Stimulated activated CD8-positive, alpha-beta memory T cell treated with anti-CD3 and anti-CD28 coated beads, Interleukin-4, amount 100 ng/mL, for 4 hours (primary cell): ENCODE measurements around the gene TBX2.

ENCODE experiments used
- DNase-seq, 2 donors: peaks; one replicate each; pipeline ENCODE4 v3.0.0-alpha.2; 2020; ENCODE audit warnings: low read depth in 2 of 2, low spot score in 1 of 2

The TBX2 gene

DNA sequence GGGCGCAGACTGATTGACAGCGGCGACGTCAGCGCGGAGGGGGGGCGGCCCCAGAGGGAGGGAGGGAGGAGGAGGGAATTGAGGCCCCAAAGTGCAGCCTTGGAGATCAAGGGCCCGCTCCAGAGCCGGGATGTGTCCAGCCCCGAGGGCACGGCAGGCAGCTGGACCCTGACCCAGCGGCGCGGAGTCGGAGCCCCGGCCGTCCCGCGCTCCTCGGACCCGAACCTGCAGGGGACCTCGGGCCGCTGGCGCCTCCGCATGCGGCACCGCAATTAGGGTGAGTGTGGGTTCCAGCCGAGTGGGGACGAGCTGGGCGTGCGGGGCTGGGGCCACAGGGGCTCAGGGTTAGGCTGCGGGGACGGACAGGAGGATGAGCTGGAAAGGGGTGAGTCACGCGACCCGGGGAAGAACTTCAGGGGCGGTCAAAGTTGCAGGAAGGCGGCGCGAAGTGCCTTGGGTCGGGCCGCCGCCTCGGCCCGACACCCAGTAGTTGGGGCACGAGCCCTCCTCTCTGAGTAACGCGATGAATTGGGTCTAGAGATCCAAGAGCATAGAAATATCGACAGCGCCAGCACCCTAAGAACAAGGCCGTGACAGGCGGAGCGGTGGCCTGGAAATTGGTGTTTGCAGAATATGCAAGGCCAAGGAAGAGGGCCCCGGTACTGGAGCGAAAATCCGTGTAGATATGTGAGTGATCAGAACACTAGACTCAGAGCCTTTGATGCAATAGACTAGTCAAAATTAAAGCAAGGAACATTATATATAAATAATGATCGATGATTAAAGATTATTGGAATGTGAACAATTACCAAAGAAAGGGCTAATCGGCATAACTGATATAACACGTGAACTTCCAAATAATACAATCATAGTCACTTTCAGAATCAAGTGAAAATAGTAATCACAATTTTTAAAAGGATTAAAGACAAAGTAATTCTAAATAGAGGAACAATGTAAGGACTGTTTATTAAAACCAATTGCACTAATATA lies 53.0 kb downstream of the TBX2 start, which contains the start of gene TBX4:
TSS of gene TBX4 (plus strand) at position 122 of the 990 bp plus-strand sequence. CDS start 4,069 bp downstream, outside the sequence.
- DNase-seq = no peak

DNA sequence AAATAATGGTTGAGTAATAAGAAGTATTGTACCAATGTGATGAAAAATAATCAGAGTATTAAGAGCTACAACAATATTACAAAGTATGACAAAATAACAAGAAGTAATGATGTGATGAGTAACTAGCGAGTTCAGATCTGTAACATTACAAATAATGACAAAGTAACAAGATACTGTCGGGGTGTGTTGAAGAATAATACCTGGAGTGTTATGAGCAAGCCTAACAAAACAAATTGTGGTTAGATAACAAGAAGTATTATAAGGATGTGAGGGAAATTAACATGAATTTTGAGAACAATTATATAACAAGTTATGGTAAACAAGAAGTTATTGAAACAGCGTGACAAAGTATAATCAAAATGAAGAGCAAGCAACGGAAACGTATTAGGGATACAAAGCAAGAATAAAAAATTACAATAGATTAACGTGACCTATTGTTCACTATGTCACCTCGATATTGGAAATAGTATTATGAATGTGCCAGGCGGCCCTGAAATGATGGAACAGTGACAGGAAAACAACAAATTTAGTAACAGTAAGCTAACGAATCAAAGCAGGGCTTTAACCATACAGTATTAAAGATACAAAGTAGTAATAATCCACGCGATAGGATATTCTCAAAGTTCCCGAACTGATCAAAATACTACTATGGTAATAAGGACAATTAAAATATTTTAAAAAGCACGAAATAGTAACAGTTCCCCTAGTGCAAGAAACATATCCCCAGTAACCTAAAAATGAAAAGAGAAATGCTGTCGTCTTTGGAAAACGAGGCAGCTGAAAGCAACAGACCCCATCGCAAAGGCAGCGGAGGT lies 54.1 kb downstream of the TBX2 start:
- no peak for DNase-seq

DNA sequence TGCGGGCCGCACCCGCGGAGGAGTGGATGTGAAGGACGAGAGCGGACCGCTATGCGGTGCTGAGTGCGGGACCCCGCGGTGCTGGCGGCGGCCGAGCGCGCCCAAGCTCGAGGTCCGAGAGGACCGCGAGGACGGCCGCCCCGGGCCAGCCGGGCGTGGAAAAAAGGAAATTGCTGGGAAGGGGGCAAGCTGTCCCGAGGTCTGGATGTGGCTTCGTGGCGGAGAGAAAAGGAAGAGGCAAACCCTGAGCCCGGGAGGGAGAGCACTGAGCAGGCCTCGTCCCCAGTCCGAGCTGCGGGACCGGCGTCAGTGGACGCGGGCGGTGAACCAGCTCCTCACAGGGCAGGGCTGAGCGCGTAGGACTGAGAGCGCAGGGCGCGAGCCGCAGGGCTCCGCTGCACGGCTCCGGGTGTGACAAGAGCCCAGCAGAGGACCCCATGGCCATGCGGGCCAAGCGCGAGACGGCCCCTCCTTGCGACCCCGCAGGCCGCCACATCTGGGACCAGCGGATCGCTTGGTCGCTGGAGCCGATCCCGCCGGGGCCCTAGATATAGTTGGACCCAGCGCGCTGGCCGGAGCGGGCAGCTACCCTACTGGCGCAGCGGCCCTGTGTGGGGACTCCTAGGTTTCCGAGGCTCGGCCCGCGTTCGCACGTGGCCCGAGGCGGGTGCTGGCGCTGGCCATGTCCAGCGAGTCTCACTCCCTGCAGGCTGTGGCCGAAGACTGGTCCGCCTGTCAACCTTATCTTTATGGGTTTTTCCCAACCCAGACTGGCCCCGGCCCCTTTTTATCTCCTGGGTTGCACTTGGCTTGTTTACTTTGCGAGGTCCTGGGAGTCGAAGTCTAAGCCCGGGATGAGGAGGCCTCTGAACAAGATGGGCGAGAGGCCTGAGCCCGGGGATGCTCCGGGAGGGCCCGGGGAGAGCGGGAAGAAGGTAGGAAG lies 55.0 kb downstream of the TBX2 start:
- no peak for DNase-seq

DNA sequence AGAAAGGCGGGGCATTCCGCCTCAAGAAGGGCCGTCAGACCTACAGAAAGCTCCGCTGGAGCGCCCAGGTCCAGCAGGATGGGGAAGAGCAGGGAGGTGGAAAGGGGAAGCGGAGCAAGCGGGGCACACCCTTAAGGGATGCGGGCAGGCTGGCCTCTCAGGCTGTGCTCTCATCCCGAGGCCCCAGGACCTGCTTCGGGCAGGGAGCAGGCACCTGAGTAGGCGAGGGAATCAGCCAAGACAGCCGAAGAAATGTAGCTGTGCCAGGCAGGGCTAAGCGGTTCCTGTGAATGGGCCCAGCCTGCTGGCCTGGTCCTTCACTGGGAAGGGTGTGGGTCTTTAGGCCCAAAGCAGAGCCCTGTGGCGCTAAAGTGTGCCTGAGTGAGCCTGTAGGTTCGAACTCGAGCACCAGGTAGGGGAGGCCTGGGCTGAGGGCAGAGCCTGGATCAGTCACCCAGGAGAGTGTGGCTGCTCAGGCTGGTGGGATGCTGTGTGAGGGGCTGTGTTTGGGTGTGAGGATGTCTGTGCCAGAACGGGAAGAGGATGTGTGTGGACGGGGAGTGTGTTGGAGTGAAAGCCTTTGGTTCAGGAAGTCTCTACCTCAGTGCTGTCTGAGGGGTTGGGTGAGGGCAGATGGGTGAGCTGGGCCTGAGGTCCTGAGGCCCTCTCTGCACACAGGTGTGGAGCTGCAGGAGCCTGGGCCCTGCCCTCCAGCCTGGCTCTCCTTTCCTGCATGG lies 55.8 kb downstream of the TBX2 start:
- no peak for DNase-seq

DNA sequence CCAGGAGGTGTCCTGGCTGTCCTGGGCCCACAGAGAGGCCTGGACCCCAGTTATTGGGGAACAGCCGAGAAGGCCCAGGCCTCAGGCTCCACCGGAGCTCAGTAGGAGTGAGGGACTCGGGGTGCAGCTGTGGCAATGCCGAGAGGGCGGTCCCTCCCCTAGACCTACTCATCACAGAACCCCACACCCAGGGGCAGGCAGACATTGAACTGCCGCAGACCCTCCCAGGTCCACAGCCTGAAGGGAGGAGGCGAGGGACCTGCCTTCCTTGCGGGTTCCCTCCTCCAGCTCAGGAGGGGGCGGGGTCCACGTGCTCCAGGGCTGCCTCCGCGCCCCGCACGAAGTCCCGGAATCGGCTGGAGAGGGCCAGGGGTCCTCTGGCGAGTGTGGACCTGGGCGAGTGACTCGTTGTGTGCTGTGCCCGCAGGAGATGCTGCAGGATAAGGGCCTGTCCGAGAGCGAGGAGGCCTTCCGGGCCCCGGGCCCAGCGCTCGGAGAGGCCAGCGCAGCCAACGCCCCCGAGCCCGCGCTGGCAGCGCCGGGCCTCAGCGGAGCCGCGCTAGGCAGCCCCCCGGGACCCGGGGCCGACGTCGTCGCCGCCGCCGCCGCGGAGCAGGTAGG lies 56.5 kb downstream of the TBX2 start:
- no peak for DNase-seq

DNA sequence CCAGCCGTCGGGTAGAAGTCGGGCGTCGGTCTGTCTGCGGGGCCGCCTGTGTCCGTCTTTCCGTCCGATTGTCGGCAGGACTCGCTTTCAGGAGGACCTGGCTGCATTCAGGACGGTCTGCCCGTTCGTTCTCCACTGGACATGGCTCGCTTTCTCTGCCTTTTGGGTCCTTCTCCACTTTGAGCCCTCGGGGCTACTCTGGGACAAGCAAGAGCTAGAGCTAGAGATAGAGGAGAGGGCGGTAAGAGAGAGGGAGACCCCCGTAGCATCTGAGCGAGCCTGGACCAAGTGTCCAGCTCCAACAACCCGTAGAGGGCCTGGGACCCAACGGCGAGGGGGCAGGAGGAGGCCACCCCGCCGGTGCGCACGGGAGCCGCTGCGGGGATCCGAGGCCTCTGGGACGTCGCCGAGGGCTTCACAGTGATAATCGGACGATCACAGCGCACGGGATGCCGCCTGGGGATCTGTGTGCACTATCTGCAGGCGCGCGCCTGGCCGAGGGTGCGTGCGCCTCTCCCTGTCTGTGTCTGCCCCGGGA lies 57.1 kb downstream of the TBX2 start:
- DNase-seq = no peak

DNA sequence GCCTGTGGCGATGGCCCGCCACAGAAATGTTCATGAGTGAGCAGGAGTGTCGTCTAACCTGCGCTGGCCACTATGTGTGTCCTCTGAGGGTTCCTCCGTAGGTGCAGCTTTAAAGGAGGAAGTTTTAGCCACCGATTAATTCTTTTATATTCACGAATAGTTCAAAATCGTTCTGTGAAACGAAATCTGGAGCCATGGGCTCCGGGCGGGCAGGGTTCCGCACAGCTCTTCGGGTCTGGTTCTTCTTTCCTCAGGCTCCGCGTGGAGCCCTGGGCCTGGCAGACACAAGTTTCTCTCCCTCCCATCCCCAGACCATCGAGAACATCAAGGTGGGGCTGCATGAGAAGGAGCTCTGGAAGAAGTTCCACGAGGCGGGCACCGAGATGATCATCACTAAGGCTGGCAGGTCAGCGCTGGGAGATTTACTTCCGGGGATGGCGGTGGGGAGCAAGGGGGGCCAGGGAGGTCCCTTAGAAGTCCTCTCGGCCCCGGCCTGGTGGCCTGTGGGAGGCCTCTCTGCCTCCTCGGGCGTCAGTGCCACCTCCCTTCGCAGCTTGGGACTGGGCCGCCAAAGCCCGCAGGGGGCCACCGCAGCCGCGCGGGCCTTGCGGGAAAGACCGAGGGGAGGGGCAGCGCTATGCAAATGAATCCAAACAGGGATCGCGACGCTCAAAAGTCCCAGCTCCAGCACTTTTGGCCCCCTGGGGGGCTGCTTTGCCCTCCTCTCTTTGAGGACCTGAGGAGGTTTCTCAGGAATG lies 57.8 kb downstream of the TBX2 start:
- DNase-seq = no peak

DNA sequence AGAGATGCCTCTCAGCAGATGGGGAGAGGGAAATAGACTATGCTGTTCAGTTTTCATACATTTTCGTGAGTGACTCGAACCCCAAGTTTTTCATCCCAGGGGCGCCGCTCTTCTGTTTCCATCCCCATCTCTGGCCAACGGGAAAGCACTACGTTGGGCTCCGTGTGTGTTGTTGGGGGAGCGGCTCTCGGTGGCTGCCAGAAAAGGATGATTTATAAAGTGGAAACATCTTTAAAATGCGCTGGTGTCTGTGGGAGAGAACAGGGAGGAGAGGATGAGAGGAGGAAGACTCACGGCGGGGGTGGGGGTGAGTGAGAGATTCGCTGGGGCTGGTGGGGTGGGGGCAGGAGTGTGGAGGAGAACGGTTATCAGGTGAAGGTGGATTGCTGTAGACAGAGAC lies 58.4 kb downstream of the TBX2 start:
- no peak for DNase-seq

DNA sequence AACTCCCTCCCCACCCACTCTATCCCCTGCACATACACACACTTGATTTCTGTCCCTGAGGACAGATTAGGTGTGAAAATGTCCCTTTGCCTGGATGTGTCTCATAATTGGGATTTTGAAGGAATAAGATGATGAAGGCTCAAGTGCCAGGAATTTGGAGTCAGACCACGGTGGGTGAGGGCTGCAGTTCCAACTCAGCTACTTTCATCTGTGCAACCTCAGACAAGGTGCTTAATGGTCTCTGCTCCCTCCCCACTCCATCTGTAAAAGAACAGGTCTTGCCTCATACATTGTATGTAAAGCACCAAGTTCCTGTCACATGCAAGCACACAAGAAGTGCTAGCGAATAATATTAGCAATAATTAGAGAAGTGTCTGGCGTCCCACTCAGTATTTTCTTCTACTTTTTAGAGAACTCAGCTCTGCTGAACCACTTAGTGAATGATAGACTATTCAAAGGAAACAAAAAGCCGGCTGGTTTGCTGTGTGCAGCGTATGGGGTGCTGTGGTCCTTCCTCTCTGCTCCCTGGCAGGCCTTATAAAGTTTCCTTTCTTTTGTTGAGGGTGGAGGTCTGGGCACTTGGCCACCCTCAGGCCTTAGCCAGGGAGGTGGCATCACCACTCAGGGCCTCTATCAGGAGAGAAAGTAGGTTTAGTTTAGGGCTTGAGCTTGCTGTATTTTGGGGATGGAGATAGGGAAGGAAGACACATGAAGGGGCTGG lies 58.9 kb downstream of the TBX2 start:
- no peak for DNase-seq
